K562 (cell line): ENCODE results near the gene DNAJB2.

Experiments
- GATA2 ChIP-seq: sonication (generic); formaldehyde crosslinking; IDR thresholded peaks from 2 replicates; pipeline ENCODE4 v1.4.0; 2020; ENCODE audit warnings: mild to moderate bottlenecking, missing genetic modification reagents
- STAT5B ChIP-seq: fragments of 250-450 bp; sonication (Bioruptor Pico); IDR thresholded peaks from 2 replicates; pipeline ENCODE4 v1.8.0; 2021; ENCODE audit warnings: mild to moderate bottlenecking, inconsistent platforms

DNA sequence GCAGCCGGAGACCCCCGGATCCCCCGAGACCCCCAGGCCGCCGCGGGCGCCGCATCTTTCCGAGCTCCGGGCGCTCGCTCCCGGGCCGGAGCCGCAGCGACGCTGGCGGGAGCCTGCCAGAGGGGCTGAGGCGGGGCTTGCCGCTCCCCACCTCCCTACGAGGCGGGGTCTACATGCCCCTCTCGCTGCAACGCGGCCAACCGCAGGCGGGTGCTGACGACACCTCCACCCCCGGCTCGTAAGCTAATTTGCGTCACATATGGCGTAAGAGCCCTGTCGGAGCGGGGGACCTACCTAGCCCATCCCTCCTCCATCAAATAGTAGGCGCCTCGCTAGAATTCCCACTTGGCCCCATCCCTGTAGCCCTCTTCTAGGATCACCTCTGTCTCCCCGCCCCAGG, 30.1 kb downstream of the DNAJB2 start, which contains the start of gene PTPRN:
- TF ChIP-seq STAT5B (CRISPR knock-in tag) (no peak), GATA2 (CRISPR knock-in tag) (no peak)
